ENCODE results near the gene TNIP2. TPM values are rescaled to one million over a fixed set of nuclear protein-coding genes. Genes with fewer than 3 reads are reported as not detected.
A peak's percentile ranks its signal among the peaks of the same experiment; 100 is the strongest.

The TNIP2 gene
- total and polyA plus RNA-seq, 2 of the 13 experiments (the other 11 are each of a cell fraction or from before 2014, with no cell fraction given), result 25.6 to 38.0 TPM

- TF ChIP-seq ZNF136 (CRISPR knock-in tag; IDR thresholded peaks at IDR 0.05; ENCODE audit: low read depth), result no peak
- TF ChIP-seq, protein P1, sequence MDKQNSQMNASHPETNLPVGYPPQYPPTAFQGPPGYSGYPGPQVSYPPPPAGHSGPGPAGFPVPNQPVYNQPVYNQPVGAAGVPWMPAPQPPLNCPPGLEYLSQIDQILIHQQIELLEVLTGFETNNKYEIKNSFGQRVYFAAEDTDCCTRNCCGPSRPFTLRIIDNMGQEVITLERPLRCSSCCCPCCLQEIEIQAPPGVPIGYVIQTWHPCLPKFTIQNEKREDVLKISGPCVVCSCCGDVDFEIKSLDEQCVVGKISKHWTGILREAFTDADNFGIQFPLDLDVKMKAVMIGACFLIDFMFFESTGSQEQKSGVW (CRISPR knock-in tag; IDR thresholded peaks at IDR 0.05; ENCODE audit: borderline replicate concordance), result no peak
- TF ChIP-seq ZSCAN20 (CRISPR knock-in tag; IDR thresholded peaks at IDR 0.05; ENCODE audit: borderline replicate concordance), result no peak
- no peak for TF ChIP-seq TOE1 (CRISPR knock-in tag; IDR thresholded peaks at IDR 0.05)
- no peak for TF ChIP-seq ZNF709 (CRISPR knock-in tag; IDR thresholded peaks at IDR 0.05)
- no peak for TF ChIP-seq PHF8 (CRISPR knock-in tag; IDR thresholded peaks at IDR 0.05)
- TF ChIP-seq AGO1 (IDR thresholded peaks at IDR 0.05; ENCODE audit: low read depth, low read length, poor library complexity, severe bottlenecking), result no peak
- no peak for TF ChIP-seq ZNF567 (CRISPR knock-in tag; IDR thresholded peaks at IDR 0.05; ENCODE audit: borderline replicate concordance)
- no peak for TF ChIP-seq SRSF4 (IDR thresholded peaks at IDR 0.05; ENCODE audit: low read depth, low read length, poor library complexity, severe bottlenecking)
- no peak for TF ChIP-seq ZMYM3 (CRISPR knock-in tag; IDR thresholded peaks at IDR 0.05)
- no peak for TF ChIP-seq ZNF781 (CRISPR knock-in tag; IDR thresholded peaks at IDR 0.05; ENCODE audit: borderline replicate concordance, not compliant biosample characterization)
- no peak for TF ChIP-seq ZSCAN30 (CRISPR knock-in tag; IDR thresholded peaks at IDR 0.05)
- TF ChIP-seq, protein P2, sequence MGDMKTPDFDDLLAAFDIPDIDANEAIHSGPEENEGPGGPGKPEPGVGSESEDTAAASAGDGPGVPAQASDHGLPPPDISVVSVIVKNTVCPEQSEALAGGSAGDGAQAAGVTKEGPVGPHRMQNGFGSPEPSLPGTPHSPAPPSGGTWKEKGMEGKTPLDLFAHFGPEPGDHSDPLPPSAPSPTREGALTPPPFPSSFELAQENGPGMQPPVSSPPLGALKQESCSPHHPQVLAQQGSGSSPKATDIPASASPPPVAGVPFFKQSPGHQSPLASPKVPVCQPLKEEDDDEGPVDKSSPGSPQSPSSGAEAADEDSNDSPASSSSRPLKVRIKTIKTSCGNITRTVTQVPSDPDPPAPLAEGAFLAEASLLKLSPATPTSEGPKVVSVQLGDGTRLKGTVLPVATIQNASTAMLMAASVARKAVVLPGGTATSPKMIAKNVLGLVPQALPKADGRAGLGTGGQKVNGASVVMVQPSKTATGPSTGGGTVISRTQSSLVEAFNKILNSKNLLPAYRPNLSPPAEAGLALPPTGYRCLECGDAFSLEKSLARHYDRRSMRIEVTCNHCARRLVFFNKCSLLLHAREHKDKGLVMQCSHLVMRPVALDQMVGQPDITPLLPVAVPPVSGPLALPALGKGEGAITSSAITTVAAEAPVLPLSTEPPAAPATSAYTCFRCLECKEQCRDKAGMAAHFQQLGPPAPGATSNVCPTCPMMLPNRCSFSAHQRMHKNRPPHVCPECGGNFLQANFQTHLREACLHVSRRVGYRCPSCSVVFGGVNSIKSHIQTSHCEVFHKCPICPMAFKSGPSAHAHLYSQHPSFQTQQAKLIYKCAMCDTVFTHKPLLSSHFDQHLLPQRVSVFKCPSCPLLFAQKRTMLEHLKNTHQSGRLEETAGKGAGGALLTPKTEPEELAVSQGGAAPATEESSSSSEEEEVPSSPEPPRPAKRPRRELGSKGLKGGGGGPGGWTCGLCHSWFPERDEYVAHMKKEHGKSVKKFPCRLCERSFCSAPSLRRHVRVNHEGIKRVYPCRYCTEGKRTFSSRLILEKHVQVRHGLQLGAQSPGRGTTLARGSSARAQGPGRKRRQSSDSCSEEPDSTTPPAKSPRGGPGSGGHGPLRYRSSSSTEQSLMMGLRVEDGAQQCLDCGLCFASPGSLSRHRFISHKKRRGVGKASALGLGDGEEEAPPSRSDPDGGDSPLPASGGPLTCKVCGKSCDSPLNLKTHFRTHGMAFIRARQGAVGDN (CRISPR knock-in tag; IDR thresholded peaks at IDR 0.05), result peak; percentile 75
- TF ChIP-seq EZH2 (conservative IDR thresholded peaks at IDR 0.05; ENCODE audit: low read depth, low read length), result no peak
- TF ChIP-seq ZNF569 (CRISPR knock-in tag; IDR thresholded peaks at IDR 0.05; ENCODE audit: borderline replicate concordance), result no peak
- no peak for TF ChIP-seq SMC3 (IDR thresholded peaks at IDR 0.05; ENCODE audit: low read length)
- 0 out of 2 replicates have a peak, but pooled peaks have one; percentile 37 for TF ChIP-seq ZNF501 (CRISPR knock-in tag; IDR thresholded peaks at IDR 0.05)
- TF ChIP-seq ZNF660 (CRISPR knock-in tag; IDR thresholded peaks at IDR 0.05; ENCODE audit: borderline replicate concordance, low read depth), result no peak
- peak; percentile 79 for TF ChIP-seq HIC2 (CRISPR knock-in tag; IDR thresholded peaks at IDR 0.05; ENCODE audit: low read depth)
- no peak for TF ChIP-seq HHEX (CRISPR knock-in tag; IDR thresholded peaks at IDR 0.05)
- no peak for TF ChIP-seq HOXA5 (CRISPR knock-in tag; IDR thresholded peaks at IDR 0.05)
- TF ChIP-seq ZNF326 (CRISPR knock-in tag; IDR thresholded peaks at IDR 0.05; ENCODE audit: borderline replicate concordance), result no peak
- no peak for TF ChIP-seq MAF1 (CRISPR knock-in tag; IDR thresholded peaks at IDR 0.05; ENCODE audit: borderline replicate concordance)
Observed at GRCh38 chr4:2787230-2788100, 31.3 kb upstream of the TNIP2 start (continued).
